ENCODE data around the gene BBS9. TPM values are rescaled to one million over a fixed set of nuclear protein-coding genes. Genes with fewer than 3 reads are reported as not detected.

BBS9 gene
- total and polyA plus RNA-seq, 2 of the 4 experiments (the other 2 are of a cell fraction): 7.9 to 9.5 TPM

- no peak overlapping the region for H2BK5ac ChIP-seq (ENCODE audit: low read depth, low read length, poor library complexity, severe bottlenecking)
- 80% methylated on average over 3 of the region's 4 CpGs; no CpG with 5 or more reads in 1 of the 2 experiments for WGBS, 2 experiments (ENCODE audit: extremely low coverage in 2 of 2, insufficient read length in 1 of 2)
- no peaks in the 10 kb centered on the region for H3K79me1 ChIP-seq (ENCODE audit: low read depth in 1 of 2, low read length in 2 of 2)
- H2BK15ac ChIP-seq (ENCODE audit: low read depth, low read length): no peak overlapping the region
- no peak overlapping the region for H2BK120ac ChIP-seq (ENCODE audit: low read depth, low read length)
- H2AK9ac ChIP-seq (replicated peaks; ENCODE audit: low read depth, low read length, poor library complexity): no peak overlapping the region
- no peak overlapping the region for H3K18ac ChIP-seq (ENCODE audit: low read depth, low read length)
- H2AFZ ChIP-seq (replicated peaks; ENCODE audit: low read length, poor library complexity): no peak overlapping the region
- ChIA-PET CTCF (no interaction called here), POLR2A (ENCODE audit: unreplicated experiment) (no interaction called here)
- in situ Hi-C loops (cut with MboI; ENCODE audit: low sequenced_read_pairs): no loop called here
- no peak overlapping the region for H3K4me3 ChIP-seq (ENCODE audit: insufficient read depth, low read depth, low read length)
- intact Hi-C loops (cut with micrococcal nuclease): no loop called here
- peaks cover 8% of the 10 kb centered on the region; the same call in 1 of the 2 replicates for H3K9me1 ChIP-seq (ENCODE audit: insufficient read depth, low read length)
- dilution Hi-C loops (cut with HindIII; ENCODE audit: low sequenced_read_pairs, unreplicated experiment): no loop called here
- no peak overlapping the region for H2AK5ac ChIP-seq (ENCODE audit: low read depth, low read length)
- no peaks in the 10 kb centered on the region for H3K4me1 ChIP-seq (ENCODE audit: control insufficient read depth, insufficient read depth, low read length)
- no peak overlapping the region for H3K4me2 ChIP-seq (ENCODE audit: low read depth, low read length)
- ATAC-seq (ENCODE audit: low read depth) (no peak), DNase-seq (no peak)
- TF ChIP-seq SMC3 (IDR thresholded peaks at IDR 0.05; ENCODE audit: low read depth, low read length): no peak
- TF ChIP-seq BHLHE40 (IDR thresholded peaks at IDR 0.05; ENCODE audit: low read depth, low read length): no peak
- TF ChIP-seq MAZ (IDR thresholded peaks at IDR 0.05; ENCODE audit: borderline replicate concordance, low read depth, low read length): no peak
- no peak for TF ChIP-seq MXI1 (IDR thresholded peaks at IDR 0.05; ENCODE audit: borderline replicate concordance, low read depth, low read length)
- no peak overlapping the region for H3K4ac ChIP-seq (ENCODE audit: low read depth, low read length)
- no peaks in the 10 kb centered on the region for H4K20me1 ChIP-seq (ENCODE audit: insufficient read depth, low read length)
- H3K14ac ChIP-seq (replicated peaks; ENCODE audit: low read depth, low read length): no peak overlapping the region
- no peak overlapping the region for H2BK20ac ChIP-seq (ENCODE audit: low read depth, low read length)
- no peak overlapping the region for H4K91ac ChIP-seq (ENCODE audit: insufficient read depth, low read depth, low read length)
- no peak overlapping the region for H4K8ac ChIP-seq (ENCODE audit: low read depth in 2 of 2, low read length in 2 of 2)
- no peak overlapping the region for H3K27ac ChIP-seq (ENCODE audit: insufficient read depth, low read length)
- no peaks in the 10 kb centered on the region for H3K27me3 ChIP-seq (ENCODE audit: control insufficient read depth, insufficient read depth, low read length)
- no peak overlapping the region for H3K23ac ChIP-seq (ENCODE audit: low read depth, low read length)
- H3K36me3 ChIP-seq (ENCODE audit: control insufficient read depth, insufficient read depth, low read length): 0 out of 2 replicates have a peak, but pooled peaks cover 3% of the 10 kb centered on the region
- H3K9ac ChIP-seq (ENCODE audit: low read depth, low read length): no peak overlapping the region
- no peak overlapping the region for H4K5ac ChIP-seq (ENCODE audit: low read depth, low read length)
- BruUV-seq (replicated peaks): no TSS peak
- H3K9me3 ChIP-seq (ENCODE audit: control insufficient read depth, insufficient read depth, low read length): no peaks in the 10 kb centered on the region
- H3K56ac ChIP-seq (ENCODE audit: extremely low read depth, insufficient read depth, low read length): no peak overlapping the region
Measured at GRCh38 chr7:33379891-33380525, 250.6 kb downstream of the BBS9 start.
